Measurements from ENCODE around the gene CHTF18. TPM values are rescaled to one million over a fixed set of nuclear protein-coding genes. Genes with fewer than 3 reads are reported as not detected.

The CHTF18 gene
- total RNA-seq, 4 donors from 2014 or later = under 0.01 to 895 (median 31.1) TPM

- H3K9me3 ChIP-seq = no peaks in the 10 kb centered on the region
- TF ChIP-seq CTCF (IDR thresholded peaks at IDR 0.05) = no peak
- TF ChIP-seq POLR2A (IDR thresholded peaks at IDR 0.05) = no peak
- intact Hi-C loops (cut with DNase I; ENCODE audit: low total_unique reads) = no loop called here
- no peaks in the 10 kb centered on the region for H3K27me3 ChIP-seq
- H3K36me3 ChIP-seq = no peaks in the 10 kb centered on the region
- H3K4me1 ChIP-seq = no peaks in the 10 kb centered on the region
- H3K4me3 ChIP-seq = no peak overlapping the region
- DNase-seq = no peak
- no peak overlapping the region for H3K27ac ChIP-seq
Measured at GRCh38 chr16:781346-782010, 6.9 kb upstream of the CHTF18 start.

- no peaks in the 10 kb centered on the region for H3K27me3 ChIP-seq
- H3K4me1 ChIP-seq = peaks cover 0 to 3% of the 10 kb centered on the region in 2 donors
- no peak overlapping the region for H3K27ac ChIP-seq
- TF ChIP-seq CTCF (IDR thresholded peaks at IDR 0.05) = no peak
- intact Hi-C loops (cut with DNase I; ENCODE audit: low total_unique reads) = no loop called here
- H3K9me3 ChIP-seq = no peaks in the 10 kb centered on the region
- no peak overlapping the region for H3K4me3 ChIP-seq
- no peaks in the 10 kb centered on the region for H3K36me3 ChIP-seq
- no peak for DNase-seq
Measured at GRCh38 chr16:782258-782657, 6.2 kb upstream of the CHTF18 start.

- no peaks in the 10 kb centered on the region for H3K27me3 ChIP-seq
- H3K9me3 ChIP-seq = no peaks in the 10 kb centered on the region
- no peak for TF ChIP-seq POLR2A (IDR thresholded peaks at IDR 0.05)
- TF ChIP-seq CTCF (IDR thresholded peaks at IDR 0.05) = no peak
- no peak overlapping the region for H3K4me3 ChIP-seq
- H3K4me1 ChIP-seq = peaks cover 0 to 9% of the 10 kb centered on the region in 2 donors
- intact Hi-C loops (cut with DNase I; ENCODE audit: low total_unique reads) = no loop called here
- no peak for DNase-seq
- H3K27ac ChIP-seq = no peak overlapping the region
- no peaks in the 10 kb centered on the region for H3K36me3 ChIP-seq
Measured at GRCh38 chr16:782766-783403, 5.5 kb upstream of the CHTF18 start.

- Histone ChIP-seq H3K27ac (no peak overlapping the region), H3K9me3 (no peaks in the 10 kb centered on the region), H3K4me1 (peaks cover 0 to 9% of the 10 kb centered on the region in 2 donors), H3K27me3 (no peaks in the 10 kb centered on the region), H3K36me3 (no peaks in the 10 kb centered on the region), H3K4me3 (no peak overlapping the region)
- TF ChIP-seq POLR2A (IDR thresholded peaks at IDR 0.05) (no peak), CTCF (IDR thresholded peaks at IDR 0.05) (no peak)
- intact Hi-C loops (cut with DNase I; ENCODE audit: low total_unique reads) = no loop called here
- DNase-seq = peak; percentile 40
Measured at GRCh38 chr16:783404-784161, 4.8 kb upstream of the CHTF18 start.

- Histone ChIP-seq H3K4me1 (peaks cover 0 to 14% of the 10 kb centered on the region in 2 donors), H3K27ac (no peak overlapping the region), H3K4me3 (no peak overlapping the region), H3K36me3 (no peaks in the 10 kb centered on the region), H3K27me3 (no peaks in the 10 kb centered on the region), H3K9me3 (no peaks in the 10 kb centered on the region)
- no peak for DNase-seq
- no peak for TF ChIP-seq CTCF (IDR thresholded peaks at IDR 0.05)
- no peak for TF ChIP-seq POLR2A (IDR thresholded peaks at IDR 0.05)
- intact Hi-C loops (cut with DNase I; ENCODE audit: low total_unique reads) = no loop called here
Measured at GRCh38 chr16:784431-784830, 4.0 kb upstream of the CHTF18 start.
